ENCODE measurements around the gene ODF2.

ODF2 gene

DNA sequence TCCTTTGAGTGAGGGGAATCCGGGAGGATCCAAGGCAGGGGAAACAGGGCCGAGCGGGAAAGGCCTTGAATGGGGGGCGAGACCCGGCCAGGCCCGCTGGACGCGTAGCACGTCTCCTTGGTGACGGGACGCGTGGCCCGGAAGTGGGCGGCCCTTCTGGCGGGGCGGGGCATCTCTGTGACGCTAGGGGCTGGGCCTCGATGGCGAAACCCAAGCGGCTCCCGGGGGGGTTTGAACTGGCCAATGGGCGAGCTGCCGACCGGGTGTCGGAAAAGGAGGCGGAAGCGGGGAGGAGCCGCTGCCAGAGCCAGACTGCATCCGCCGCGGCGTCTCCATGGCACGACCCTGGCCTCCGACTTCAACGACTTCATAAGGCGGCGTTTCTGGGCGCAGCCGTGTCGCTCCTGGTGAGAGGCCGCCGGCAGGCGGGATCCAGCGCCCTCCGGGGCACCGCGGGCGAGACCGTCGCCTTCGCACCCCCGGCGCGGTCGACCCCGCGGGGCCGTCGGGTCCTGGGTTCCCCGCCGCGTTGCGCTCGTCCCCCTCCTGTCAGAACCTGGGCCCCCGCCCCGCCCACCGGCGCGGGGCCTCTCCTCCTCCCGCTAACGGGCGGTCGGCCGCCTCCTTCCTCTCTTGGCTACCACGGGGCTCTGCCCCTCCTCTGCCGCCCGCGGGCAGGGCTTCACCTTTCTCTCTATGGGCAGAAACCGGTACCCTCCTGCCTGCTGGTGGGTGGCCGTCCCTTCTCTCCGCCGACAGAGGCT, at the start of gene ODF2:
Gene ODF2 (plus strand): TSS at position 158 of the 764 bp plus-strand sequence. CDS start 86 bp downstream, at position 244.
- H3K27ac ChIP-seq = peak within 1 kb of the TSS; percentile 81

DNA sequence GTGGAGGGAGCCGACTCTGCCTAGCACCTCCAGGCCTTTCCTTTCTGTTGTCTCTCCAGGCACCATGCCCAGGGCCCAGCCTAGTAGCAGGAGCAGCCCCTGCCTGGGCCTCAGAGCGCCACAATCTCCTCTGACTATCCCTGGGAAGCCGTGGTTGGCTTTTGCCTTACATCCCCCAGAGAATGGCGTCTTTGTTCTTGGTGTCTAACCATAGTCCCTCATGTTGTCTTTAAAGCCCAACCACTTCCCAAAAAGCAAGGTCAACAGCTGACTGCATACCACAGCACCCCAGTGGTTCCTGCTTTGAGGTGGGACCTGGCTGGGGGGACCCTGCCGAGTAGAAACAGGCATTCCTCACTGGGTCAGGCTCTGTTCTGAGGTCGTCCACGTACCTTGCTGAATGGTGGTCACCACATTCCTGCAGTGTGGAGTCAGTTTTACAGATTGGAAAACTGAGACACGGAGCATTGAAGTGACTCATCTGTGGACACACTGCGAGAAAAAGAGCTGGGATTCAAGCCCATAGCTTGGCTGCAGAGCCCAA, 48.9 kb upstream of the ODF2 start:
- no peak for TF ChIP-seq CTCF (conservative IDR thresholded peaks at IDR 0.05)
- H3K27ac ChIP-seq = no peak overlapping the region

More for the DNA sequence above, at the start of gene ODF2:
- no peak for TF ChIP-seq CTCF (conservative IDR thresholded peaks at IDR 0.05)

GRCh38 chr9:128408963-128409431, 46.8 kb upstream of the ODF2 start:
- no peak for TF ChIP-seq CTCF (conservative IDR thresholded peaks at IDR 0.05)
- no peak overlapping the region for H3K27ac ChIP-seq

GRCh38 chr9:128409450-128409849, 46.4 kb upstream of the ODF2 start:
- TF ChIP-seq CTCF (conservative IDR thresholded peaks at IDR 0.05) = no peak

GRCh38 chr9:128409978-128410377, 45.8 kb upstream of the ODF2 start:
- peak; percentile 65 for TF ChIP-seq CTCF (conservative IDR thresholded peaks at IDR 0.05)
- H3K27ac ChIP-seq = no peak overlapping the region

More at GRCh38 chr9:128409450-128409849, 46.4 kb upstream of the ODF2 start:
- H3K27ac ChIP-seq = no peak overlapping the region

DNA sequence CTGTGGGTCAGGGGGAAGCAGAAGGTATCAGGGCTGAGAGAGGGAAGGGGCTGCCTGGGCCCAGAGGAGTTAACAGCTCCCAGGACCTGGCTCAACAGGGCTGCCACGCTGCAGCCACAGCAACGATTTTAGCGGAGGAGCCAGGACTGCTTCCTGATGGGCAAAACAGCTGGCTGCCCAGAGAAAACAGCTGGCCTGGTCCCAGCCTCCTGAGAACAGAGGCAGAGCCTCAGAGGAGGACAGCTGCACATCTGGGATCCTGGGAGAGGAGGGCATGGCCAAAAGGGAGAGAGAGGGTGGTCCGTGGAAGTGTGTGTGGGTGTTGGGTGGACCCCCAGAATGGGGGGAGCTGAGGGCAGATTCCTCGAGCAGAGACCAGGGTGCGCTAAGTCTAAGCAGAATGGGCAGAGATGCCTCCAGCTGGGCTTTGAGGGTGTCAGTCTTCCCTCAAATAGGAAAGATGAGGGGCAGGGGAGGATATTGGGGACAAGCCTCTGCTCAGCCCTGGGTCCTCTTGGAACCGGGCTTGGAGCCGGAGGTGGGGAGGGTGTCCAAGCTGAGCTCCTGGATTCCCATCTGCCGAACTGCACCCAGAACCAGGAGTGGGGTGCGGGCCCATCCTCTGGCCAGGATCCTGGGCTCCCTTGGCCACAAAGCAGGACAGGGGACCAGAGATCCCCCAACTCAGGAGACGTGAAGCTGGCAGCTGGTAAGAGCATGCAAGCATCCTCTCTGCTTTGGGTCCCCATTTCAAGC, 44.3 kb upstream of the ODF2 start:
- TF ChIP-seq CTCF (conservative IDR thresholded peaks at IDR 0.05) = no peak
- no peak overlapping the region for H3K27ac ChIP-seq

Measured in VCaP (cell line).